Measurements from ENCODE around the gene SEMA3F.

DNA sequence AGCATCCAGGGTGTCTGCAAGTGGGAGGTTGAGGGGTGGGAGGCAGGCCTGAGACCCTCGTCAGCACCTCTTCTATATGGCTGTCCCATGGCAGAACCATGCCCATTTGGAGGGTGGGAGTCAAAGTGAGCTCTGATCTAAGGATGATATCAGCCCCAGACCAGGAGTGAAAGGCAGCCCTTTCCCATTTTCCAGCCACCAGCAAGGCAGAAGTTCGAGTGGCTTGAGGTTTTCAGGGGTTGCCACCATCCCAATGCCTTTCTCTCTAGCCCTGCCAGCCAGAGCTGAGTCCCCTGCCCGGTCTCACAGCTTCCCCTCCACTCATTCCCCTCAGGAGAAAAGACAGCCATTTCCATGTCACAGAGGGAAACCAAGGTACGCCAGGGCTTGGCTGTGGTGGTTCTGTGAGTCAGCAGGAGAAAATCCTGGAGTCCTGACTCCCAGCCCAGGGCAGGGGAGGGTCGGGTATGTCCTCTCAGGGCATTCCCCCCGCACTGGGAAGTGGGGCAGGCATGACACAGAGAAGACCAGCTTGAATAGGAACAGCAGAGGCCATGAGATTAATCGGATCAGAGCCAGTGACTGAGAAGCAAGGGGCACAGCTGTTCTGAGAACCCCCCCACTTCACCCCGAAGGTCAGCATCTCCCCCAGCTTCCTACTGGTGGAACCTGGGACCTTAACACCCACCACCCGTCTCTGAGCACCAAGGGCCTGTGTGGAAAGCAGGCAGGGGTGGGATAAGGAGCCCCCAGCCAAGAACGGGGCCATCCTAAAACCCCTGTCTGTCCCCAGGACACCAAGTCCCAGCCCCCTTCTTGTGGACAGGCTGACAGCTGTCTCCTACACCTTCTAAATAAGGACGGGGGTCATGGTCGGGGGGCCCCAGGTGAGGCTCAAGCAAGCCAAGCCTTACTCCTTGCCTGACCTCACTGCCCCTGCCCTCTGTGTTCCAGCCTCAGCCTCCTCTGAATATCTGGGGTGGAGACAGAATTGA is 49.0 kb downstream of the SEMA3F start:
- TF ChIP-seq POLR2A (IDR thresholded peaks at IDR 0.05; ENCODE audit: low read depth, low read length), result no peak
- no peak for TF ChIP-seq MAFK (IDR thresholded peaks at IDR 0.05; ENCODE audit: low read depth, low read length)
- no peak for TF ChIP-seq RFX5 (IDR thresholded peaks at IDR 0.05; ENCODE audit: low read depth, low read length)
- TF ChIP-seq, protein P1, sequence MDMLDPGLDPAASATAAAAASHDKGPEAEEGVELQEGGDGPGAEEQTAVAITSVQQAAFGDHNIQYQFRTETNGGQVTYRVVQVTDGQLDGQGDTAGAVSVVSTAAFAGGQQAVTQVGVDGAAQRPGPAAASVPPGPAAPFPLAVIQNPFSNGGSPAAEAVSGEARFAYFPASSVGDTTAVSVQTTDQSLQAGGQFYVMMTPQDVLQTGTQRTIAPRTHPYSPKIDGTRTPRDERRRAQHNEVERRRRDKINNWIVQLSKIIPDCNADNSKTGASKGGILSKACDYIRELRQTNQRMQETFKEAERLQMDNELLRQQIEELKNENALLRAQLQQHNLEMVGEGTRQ (IDR thresholded peaks at IDR 0.05; ENCODE audit: low read depth, low read length), result no peak
- TF ChIP-seq, protein P2, sequence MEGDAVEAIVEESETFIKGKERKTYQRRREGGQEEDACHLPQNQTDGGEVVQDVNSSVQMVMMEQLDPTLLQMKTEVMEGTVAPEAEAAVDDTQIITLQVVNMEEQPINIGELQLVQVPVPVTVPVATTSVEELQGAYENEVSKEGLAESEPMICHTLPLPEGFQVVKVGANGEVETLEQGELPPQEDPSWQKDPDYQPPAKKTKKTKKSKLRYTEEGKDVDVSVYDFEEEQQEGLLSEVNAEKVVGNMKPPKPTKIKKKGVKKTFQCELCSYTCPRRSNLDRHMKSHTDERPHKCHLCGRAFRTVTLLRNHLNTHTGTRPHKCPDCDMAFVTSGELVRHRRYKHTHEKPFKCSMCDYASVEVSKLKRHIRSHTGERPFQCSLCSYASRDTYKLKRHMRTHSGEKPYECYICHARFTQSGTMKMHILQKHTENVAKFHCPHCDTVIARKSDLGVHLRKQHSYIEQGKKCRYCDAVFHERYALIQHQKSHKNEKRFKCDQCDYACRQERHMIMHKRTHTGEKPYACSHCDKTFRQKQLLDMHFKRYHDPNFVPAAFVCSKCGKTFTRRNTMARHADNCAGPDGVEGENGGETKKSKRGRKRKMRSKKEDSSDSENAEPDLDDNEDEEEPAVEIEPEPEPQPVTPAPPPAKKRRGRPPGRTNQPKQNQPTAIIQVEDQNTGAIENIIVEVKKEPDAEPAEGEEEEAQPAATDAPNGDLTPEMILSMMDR (conservative IDR thresholded peaks at IDR 0.05; ENCODE audit: low read depth, low read length), result no peak
- no peak for TF ChIP-seq NFE2L2 (IDR thresholded peaks at IDR 0.05; ENCODE audit: low read depth, low read length)
- no peak for TF ChIP-seq CEBPB (IDR thresholded peaks at IDR 0.05; ENCODE audit: low read depth, low read length)
- TF ChIP-seq MXI1 (IDR thresholded peaks at IDR 0.05; ENCODE audit: borderline replicate concordance, low read depth, low read length), result no peak
